Fibroblast of peridontal ligament (primary cell): ENCODE results near the gene WNK1.
A peak's percentile ranks its signal among the peaks of the same experiment; 100 is the strongest.
"Not testable (repeated sequence)": the region's sequence is repeated elsewhere in the genome, so short reads cannot be mapped to it uniquely, and the experiment has no call there.

Source experiments
- DNase-seq: peaks from one replicate; pipeline ENCODE4 v3.0.0-alpha.2; 2010; ENCODE audit errors: extremely low read depth

Gene WNK1

GRCh38 chr12:749751-750270 is 2.6 kb upstream of the WNK1 start:
- DNase-seq: no peak

GRCh38 chr12:750366-751191 is 1.8 kb upstream of the WNK1 start:
- DNase-seq: no peak

- peak; percentile 94 for DNase-seq
These were observed 984 bp upstream of the WNK1 start for GRCh38 chr12:751192-751998.

GRCh38 chr12:752695-753610 is 574 bp downstream of the WNK1 start:
- peak; percentile 26 for DNase-seq

GRCh38 chr12:753611-754472 is 1.5 kb downstream of the WNK1 start:
- DNase-seq: no peak

- peak; percentile 32 for DNase-seq
These were observed 2.1 kb downstream of the WNK1 start for GRCh38 chr12:754473-754820.

GRCh38 chr12:754851-755562 is 2.6 kb downstream of the WNK1 start:
- peak; percentile 77 for DNase-seq

GRCh38 chr12:759628-760027 is 7.2 kb downstream of the WNK1 start:
- DNase-seq: no peak

- DNase-seq: no peak
These were observed 8.9 kb downstream of the WNK1 start for GRCh38 chr12:761256-761655.

- DNase-seq: no peak
These were observed 13.5 kb downstream of the WNK1 start for GRCh38 chr12:765840-766239.

GRCh38 chr12:768434-768833 is 16.1 kb downstream of the WNK1 start:
- DNase-seq: no peak

GRCh38 chr12:770479-770878 is 18.1 kb downstream of the WNK1 start:
- DNase-seq: no peak

GRCh38 chr12:772056-772697 is 19.8 kb downstream of the WNK1 start:
- DNase-seq: no peak

- DNase-seq: peak; percentile 66
These were observed 21.8 kb downstream of the WNK1 start for GRCh38 chr12:774051-774614.

GRCh38 chr12:775973-776771 is 23.8 kb downstream of the WNK1 start:
- not testable (repeated sequence) for DNase-seq

GRCh38 chr12:776772-777373 is 24.5 kb downstream of the WNK1 start:
- not testable (repeated sequence) for DNase-seq

- DNase-seq: no peak
These were observed 25.2 kb downstream of the WNK1 start for GRCh38 chr12:777550-778047.

- no peak for DNase-seq
These were observed 26.2 kb downstream of the WNK1 start for GRCh38 chr12:778615-779014.
